ENCODE data around the gene MICALL1.

MICALL1 gene

GRCh38 chr22:37926771-37927636 lies 20.9 kb downstream of the MICALL1 start:
- Histone ChIP-seq H3K27ac (no peak overlapping the region), H3K4me2 (ENCODE audit: low read length) (no peak overlapping the region), H3K9ac (no peak overlapping the region), H3K4me3 (ENCODE audit: low read depth, low read length) (no peak overlapping the region), H3K9me3 (ENCODE audit: control insufficient read depth, low read length) (no peaks in the 10 kb centered on the region), H3K79me2 (no peaks in the 10 kb centered on the region), H3K4me1 (peaks cover 5% of the 10 kb centered on the region), H3K27me3 (ENCODE audit: control insufficient read depth, insufficient read depth, low read length) (no peaks in the 10 kb centered on the region), H3K36me3 (ENCODE audit: control insufficient read depth, insufficient read depth, low read length) (no peaks in the 10 kb centered on the region), H2AFZ (no peak overlapping the region)
- no peak for TF ChIP-seq CTCF (IDR thresholded peaks at IDR 0.05)

GRCh38 chr22:37927637-37927936 lies 21.5 kb downstream of the MICALL1 start:
- Histone ChIP-seq H3K4me2 (ENCODE audit: low read length) (no peak overlapping the region), H3K27me3 (ENCODE audit: control insufficient read depth, insufficient read depth, low read length) (no peaks in the 10 kb centered on the region), H3K27ac (no peak overlapping the region), H3K36me3 (ENCODE audit: control insufficient read depth, insufficient read depth, low read length) (no peaks in the 10 kb centered on the region), H3K4me1 (peaks cover 5% of the 10 kb centered on the region), H2AFZ (no peak overlapping the region), H3K79me2 (no peaks in the 10 kb centered on the region), H3K9me3 (ENCODE audit: control insufficient read depth, low read length) (no peaks in the 10 kb centered on the region), H3K9ac (no peak overlapping the region), H3K4me3 (ENCODE audit: low read depth, low read length) (no peak overlapping the region)
- TF ChIP-seq CTCF (IDR thresholded peaks at IDR 0.05), result no peak

- TF ChIP-seq CTCF (IDR thresholded peaks at IDR 0.05), result no peak
- Histone ChIP-seq H3K9me3 (ENCODE audit: control insufficient read depth, low read length) (no peaks in the 10 kb centered on the region), H3K9ac (no peak overlapping the region), H3K36me3 (ENCODE audit: control insufficient read depth, insufficient read depth, low read length) (no peaks in the 10 kb centered on the region), H3K79me2 (no peaks in the 10 kb centered on the region), H3K4me1 (peaks cover 11% of the 10 kb centered on the region), H3K27ac (no peak overlapping the region), H3K27me3 (ENCODE audit: control insufficient read depth, insufficient read depth, low read length) (no peaks in the 10 kb centered on the region), H3K4me2 (ENCODE audit: low read length) (peak overlapping the region; percentile 17), H2AFZ (no peak overlapping the region), H3K4me3 (ENCODE audit: low read depth, low read length) (no peak overlapping the region)
These were observed 23.3 kb downstream of the MICALL1 start for GRCh38 chr22:37929390-37929789.

GRCh38 chr22:37930270-37930951 lies 24.3 kb downstream of the MICALL1 start:
- Histone ChIP-seq H3K9ac (no peak overlapping the region), H3K4me3 (ENCODE audit: low read depth, low read length) (no peak overlapping the region), H3K27ac (no peak overlapping the region), H3K4me1 (peaks cover 11% of the 10 kb centered on the region), H2AFZ (no peak overlapping the region), H3K36me3 (ENCODE audit: control insufficient read depth, insufficient read depth, low read length) (no peaks in the 10 kb centered on the region), H3K9me3 (ENCODE audit: control insufficient read depth, low read length) (no peaks in the 10 kb centered on the region), H3K79me2 (no peaks in the 10 kb centered on the region), H3K27me3 (ENCODE audit: control insufficient read depth, insufficient read depth, low read length) (no peaks in the 10 kb centered on the region), H3K4me2 (ENCODE audit: low read length) (no peak overlapping the region)
- peak; percentile 27 for TF ChIP-seq CTCF (IDR thresholded peaks at IDR 0.05)

Data from parathyroid adenoma (tissue), 2 donors.